HG03103 (cell line): Measurements from ENCODE around the gene NPHS2.
A peak's percentile ranks its signal among the peaks of the same experiment; 100 is the strongest.
"Not testable (repeated sequence)": the region's sequence is repeated elsewhere in the genome, so short reads cannot be mapped to it uniquely, and the experiment has no call there.

Experiments used
- ATAC-seq: cut with Tn5 transposase; IDR thresholded peaks from one replicate; pipeline ENCODE4 v1.9.1; 2021; ENCODE audit warnings: low read depth; ENCODE audit not compliant: unreplicated experiment

The NPHS2 gene

DNA sequence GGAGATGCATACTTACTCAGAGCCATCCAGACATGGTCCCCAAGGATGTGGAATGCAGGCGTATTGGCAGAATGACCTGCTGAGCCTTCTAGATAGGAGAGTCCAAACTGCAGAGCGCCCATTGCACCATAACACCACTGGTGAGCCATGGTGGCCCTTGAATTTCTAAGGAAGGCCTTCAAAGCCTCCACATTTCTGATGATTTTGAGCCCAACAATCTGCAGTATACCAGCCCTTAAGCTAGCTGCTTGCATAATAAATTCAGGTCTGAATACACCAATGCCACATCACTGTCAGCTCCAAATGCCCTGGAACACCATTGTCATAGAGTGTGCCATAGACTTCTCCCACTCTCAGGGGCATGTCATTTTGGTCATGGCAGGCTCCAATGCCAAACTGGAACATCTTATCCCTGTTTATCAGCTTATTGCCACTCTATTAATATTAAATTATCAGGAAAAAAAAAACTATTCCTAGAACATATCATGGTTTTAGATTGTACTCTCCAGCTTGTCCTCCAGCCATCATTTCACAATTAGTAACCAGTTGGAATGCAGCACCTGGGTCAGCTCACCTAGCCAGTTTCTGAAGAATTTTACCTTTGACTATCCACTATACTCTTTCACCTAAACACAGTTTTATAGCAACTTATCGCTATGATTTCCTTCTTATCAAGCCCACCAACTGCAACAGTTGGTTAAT, 26.9 kb downstream of the NPHS2 start:
- ATAC-seq: no peak

DNA sequence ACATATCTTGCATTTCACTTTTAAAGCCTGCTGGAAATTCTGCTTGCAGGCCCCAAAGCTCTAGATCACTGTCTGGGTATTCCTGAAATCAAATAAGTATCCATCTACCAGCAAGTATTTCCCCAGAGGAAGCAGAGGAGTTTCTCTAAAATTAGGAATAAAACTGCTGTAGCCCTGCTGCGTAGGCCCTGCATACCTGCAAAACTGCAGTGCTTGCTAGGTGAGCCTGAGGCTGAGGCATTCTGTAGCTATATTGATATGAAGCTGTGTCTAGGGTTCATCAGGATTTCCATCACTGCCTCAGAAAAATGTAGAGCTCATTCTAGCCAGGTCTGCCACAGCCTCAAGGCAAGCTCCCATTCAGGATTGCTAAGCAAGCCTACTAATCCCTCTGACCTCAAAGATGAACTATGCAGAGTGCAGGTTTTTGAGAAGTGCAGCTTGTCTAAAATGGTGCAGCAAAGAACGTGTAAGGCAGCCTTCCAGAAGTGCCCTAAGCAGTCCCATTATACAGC, 28.7 kb downstream of the NPHS2 start:
- ATAC-seq: no peak

DNA sequence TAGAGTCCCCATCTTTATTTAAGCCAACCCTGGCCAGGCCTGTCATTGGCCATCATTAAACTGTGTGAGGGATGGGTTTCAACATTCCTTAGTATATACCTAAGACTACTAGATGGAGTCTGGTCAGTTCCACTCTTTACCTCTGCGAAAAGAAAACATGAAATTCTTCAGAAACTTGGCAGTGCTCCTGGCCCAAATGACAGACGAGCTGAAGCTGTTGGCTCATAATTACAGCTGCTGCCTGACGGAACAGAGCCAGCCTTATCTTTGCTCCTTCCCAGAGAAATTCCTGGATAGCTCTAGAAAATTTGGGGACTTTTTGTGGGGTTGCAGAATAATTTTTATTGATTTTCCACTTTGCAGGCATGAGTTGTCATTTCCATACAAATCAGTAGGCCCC, 30.4 kb downstream of the NPHS2 start:
- no peak for ATAC-seq

- ATAC-seq: no peak
Observed at GRCh38 chr1:179541774-179542173, 34.0 kb downstream of the NPHS2 start.

DNA sequence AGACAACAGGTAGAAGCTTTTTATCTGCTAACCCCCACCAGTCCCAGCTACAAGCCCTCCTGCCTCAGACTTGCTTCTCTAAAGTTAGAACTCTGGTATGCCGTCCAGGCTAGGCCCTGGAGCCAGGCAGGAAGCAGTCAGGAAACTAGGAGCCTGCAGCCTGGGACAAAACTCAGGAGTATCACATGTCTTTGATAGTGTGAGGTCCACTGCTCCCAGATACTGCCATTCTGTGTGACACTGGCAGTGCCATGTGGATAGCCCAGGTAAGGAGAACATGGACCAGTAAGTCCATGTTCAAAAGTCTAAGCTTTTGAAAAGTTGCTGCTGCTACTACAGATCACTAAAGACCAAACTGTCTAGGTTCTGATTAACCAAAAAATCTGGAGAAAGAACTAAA, 45.4 kb downstream of the NPHS2 start:
- ATAC-seq: no peak

DNA sequence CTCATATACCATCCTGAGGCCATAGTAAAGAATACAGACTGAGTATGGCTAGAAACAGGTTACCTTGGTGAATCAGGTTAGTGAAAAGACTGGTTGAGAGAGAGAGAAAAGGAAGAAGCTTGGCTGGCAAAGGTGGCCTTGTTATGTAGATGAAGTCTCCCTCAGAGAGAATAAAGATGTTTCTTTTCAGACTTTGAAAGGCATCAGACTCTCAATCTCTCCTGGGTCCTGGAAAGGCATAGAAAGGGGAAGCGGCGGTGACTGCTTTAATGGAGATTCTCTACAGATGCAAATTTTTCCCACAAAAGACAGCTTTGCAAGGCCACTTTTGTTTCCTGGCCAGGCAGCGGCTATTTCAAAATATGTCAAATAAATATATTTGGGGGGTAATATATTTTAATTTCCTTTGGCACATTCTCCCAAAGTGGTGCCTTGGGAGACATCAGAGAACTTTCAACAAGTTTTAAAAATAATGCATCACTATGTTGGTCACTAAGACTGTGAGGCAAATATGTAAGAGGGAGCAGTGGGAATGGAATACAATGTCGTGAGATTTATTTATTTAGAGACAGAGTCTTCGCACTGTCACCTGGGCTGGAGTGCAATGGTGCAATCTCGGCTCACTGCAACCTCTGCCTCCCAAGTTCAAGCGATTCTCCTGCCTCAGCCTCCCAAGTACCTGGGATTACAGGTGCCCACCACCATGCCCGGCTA, 46.1 kb downstream of the NPHS2 start:
- no peak for ATAC-seq

DNA sequence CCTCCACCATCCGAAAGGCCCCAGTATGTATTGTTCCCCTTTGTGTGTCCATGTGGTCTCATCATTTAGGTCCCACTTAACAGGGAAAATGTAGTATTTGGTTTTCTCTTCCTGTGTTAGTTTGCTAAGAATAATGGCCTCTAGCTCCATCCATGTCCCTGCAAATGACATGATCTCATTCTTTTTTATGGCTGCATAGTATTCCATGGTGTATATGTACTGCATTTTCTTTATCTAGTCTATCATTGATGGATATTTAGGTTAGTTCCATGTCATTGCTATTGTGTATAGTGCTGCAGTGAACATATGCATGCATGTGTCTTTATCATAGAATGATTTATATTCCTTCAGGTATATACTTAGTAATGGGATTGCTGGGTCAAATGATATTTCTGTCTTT, 57.2 kb downstream of the NPHS2 start:
- not testable (repeated sequence) for ATAC-seq

GRCh38 chr1:179516976-179517705, 58.6 kb downstream of the NPHS2 start:
- ATAC-seq: no peak

- ATAC-seq: peak; percentile 84
Observed at GRCh38 chr1:179510038-179510437, 65.7 kb downstream of the NPHS2 start.

DNA sequence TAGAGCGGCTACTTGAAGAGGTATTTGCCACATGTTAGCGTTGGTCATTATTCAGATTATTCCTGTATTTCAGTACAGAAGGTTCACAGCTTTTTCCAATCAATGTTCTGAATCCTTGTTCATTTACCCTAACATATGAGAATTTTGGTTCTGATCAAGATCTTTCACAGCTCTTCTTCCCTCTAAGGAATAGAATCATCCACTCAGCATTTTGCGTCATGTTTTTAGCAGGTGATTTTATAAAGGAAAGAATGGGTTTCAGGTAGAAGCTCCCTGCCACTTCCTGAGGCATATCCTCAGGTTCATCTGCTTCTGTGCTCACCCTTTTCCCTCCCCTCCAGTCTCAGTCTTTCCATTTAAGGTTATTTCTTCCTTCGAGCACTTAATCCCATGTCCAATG, 66.4 kb downstream of the NPHS2 start:
- no peak for ATAC-seq

DNA sequence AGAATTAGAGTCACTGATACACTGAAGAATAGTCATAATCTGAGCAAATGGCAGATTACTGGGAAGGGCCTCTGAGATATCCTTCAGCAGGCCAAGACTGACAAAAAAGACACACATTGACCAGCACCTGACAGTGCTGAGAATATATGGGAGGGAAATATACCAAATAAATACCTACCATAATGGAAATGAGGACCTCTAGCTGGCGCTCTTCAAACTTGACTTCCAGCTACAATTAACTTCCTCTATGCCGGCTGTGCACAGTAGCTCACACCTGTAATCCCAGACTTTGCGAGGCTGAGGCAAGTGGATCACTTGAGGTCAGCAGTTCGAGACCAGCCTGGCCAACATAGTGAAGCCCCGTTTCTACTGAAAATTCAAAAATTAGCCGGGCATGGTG, 69.5 kb downstream of the NPHS2 start:
- no peak for ATAC-seq
